ENCODE measurements around the gene STAT5B.

STAT5B gene

DNA sequence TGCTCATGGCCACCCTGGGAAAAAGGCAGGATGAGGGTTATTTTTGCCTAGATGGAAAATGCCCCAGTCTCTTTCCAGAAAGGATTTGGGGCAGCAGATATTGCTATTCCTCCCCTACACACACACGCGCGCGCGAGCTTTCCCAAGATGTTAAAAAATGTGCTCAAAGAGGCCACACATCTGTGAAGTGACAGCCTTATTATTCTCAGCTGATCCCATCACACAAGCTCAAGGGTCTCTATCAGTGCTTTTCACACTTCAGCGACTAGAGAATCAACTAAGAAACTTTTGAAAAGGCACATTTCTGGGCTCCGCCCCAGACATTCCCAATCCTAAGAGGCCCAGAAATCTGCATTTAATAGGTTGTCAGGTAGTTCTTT is 115.7 kb downstream of the STAT5B start:
- TF ChIP-seq TAF1 (IDR thresholded peaks at IDR 0.05; ENCODE audit: borderline replicate concordance, insufficient read depth, low read length) = no peak
- no peak for TF ChIP-seq POLR2AphosphoS5 (IDR thresholded peaks at IDR 0.05; ENCODE audit: low read depth, low read length)
- TF ChIP-seq, protein P1, sequence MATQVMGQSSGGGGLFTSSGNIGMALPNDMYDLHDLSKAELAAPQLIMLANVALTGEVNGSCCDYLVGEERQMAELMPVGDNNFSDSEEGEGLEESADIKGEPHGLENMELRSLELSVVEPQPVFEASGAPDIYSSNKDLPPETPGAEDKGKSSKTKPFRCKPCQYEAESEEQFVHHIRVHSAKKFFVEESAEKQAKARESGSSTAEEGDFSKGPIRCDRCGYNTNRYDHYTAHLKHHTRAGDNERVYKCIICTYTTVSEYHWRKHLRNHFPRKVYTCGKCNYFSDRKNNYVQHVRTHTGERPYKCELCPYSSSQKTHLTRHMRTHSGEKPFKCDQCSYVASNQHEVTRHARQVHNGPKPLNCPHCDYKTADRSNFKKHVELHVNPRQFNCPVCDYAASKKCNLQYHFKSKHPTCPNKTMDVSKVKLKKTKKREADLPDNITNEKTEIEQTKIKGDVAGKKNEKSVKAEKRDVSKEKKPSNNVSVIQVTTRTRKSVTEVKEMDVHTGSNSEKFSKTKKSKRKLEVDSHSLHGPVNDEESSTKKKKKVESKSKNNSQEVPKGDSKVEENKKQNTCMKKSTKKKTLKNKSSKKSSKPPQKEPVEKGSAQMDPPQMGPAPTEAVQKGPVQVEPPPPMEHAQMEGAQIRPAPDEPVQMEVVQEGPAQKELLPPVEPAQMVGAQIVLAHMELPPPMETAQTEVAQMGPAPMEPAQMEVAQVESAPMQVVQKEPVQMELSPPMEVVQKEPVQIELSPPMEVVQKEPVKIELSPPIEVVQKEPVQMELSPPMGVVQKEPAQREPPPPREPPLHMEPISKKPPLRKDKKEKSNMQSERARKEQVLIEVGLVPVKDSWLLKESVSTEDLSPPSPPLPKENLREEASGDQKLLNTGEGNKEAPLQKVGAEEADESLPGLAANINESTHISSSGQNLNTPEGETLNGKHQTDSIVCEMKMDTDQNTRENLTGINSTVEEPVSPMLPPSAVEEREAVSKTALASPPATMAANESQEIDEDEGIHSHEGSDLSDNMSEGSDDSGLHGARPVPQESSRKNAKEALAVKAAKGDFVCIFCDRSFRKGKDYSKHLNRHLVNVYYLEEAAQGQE (IDR thresholded peaks at IDR 0.05; ENCODE audit: insufficient read depth in 1 of 2, low read depth in 2 of 2, low read length in 2 of 2) = no peak
- no peak for TF ChIP-seq FOXP2 (optimal IDR thresholded peaks at IDR 0.05; ENCODE audit: borderline replicate concordance, extremely low read depth, extremely low read length, insufficient read depth)
- no peak for TF ChIP-seq SIN3A (IDR thresholded peaks at IDR 0.05; ENCODE audit: borderline replicate concordance, insufficient read depth, low read length)

DNA sequence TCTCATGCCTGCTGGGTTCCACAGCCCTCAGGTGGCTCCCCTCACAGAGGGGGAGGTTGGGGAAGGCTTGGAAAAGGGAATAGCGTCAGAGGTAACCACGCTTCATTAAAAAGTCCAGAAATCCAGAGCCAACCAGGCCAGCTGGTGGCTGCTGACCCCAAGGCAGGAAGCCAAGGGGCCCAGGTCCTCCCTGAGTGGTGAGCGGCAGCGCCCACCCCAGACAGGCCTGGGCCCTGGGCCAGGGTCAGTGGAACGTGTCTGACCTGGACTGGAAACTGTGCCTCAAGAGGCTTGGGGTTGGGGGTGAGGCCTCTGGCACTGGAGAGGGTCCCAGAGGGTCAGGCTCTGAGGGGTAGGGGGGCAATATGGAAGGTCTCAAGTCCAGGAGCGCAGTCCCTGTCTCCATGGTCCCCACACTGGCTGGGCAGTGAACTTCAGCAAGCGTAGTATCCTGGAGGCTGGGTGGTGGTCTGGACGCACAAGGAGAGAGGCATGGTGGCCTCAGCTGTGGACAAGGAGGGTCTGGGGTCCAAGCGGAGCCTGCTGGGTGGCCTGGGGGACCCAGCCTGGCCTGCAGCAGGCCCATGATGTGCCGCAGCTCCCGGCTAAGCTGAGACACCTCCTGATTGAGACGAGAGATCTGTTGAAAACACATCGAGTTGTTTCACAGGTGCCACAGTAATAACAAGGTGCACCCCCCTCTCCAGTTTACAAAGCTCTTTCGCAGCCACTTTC is 116.2 kb downstream of the STAT5B start:
- TF ChIP-seq TAF1 (IDR thresholded peaks at IDR 0.05; ENCODE audit: borderline replicate concordance, insufficient read depth, low read length) = no peak
- TF ChIP-seq, protein P1 (IDR thresholded peaks at IDR 0.05; ENCODE audit: insufficient read depth in 1 of 2, low read depth in 2 of 2, low read length in 2 of 2) = no peak
- TF ChIP-seq SIN3A (IDR thresholded peaks at IDR 0.05; ENCODE audit: borderline replicate concordance, insufficient read depth, low read length) = no peak
- no peak for TF ChIP-seq POLR2AphosphoS5 (IDR thresholded peaks at IDR 0.05; ENCODE audit: low read depth, low read length)
- TF ChIP-seq FOXP2 (optimal IDR thresholded peaks at IDR 0.05; ENCODE audit: borderline replicate concordance, extremely low read depth, extremely low read length, insufficient read depth) = no peak

DNA sequence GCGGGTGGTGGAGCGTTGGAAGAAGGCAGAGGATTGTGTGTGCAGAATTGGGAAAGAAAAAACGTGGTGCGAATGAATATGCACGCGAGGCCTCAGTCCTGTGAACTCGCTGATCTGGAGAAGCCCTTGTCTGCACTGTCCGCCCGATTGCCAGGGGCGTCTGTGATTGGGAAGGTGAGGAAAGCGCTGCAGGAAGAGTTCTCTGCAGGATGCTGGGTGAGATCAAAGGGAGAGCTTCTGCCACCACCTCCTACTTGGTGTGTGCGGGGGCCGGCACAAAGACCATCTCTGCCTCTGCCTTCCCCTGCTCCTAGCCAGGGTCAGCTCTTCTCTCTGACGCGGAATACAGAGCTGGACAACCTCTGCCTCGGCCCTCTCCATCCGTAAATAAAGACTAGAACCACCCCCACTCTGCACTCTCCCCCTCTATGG is 120.6 kb downstream of the STAT5B start:
- no peak for TF ChIP-seq TAF1 (IDR thresholded peaks at IDR 0.05; ENCODE audit: borderline replicate concordance, insufficient read depth, low read length)
- TF ChIP-seq, protein P1 (IDR thresholded peaks at IDR 0.05; ENCODE audit: insufficient read depth in 1 of 2, low read depth in 2 of 2, low read length in 2 of 2) = no peak
- TF ChIP-seq SIN3A (IDR thresholded peaks at IDR 0.05; ENCODE audit: borderline replicate concordance, insufficient read depth, low read length) = no peak
- TF ChIP-seq POLR2AphosphoS5 (IDR thresholded peaks at IDR 0.05; ENCODE audit: low read depth, low read length) = no peak
- no peak for TF ChIP-seq FOXP2 (optimal IDR thresholded peaks at IDR 0.05; ENCODE audit: borderline replicate concordance, extremely low read depth, extremely low read length, insufficient read depth)

DNA sequence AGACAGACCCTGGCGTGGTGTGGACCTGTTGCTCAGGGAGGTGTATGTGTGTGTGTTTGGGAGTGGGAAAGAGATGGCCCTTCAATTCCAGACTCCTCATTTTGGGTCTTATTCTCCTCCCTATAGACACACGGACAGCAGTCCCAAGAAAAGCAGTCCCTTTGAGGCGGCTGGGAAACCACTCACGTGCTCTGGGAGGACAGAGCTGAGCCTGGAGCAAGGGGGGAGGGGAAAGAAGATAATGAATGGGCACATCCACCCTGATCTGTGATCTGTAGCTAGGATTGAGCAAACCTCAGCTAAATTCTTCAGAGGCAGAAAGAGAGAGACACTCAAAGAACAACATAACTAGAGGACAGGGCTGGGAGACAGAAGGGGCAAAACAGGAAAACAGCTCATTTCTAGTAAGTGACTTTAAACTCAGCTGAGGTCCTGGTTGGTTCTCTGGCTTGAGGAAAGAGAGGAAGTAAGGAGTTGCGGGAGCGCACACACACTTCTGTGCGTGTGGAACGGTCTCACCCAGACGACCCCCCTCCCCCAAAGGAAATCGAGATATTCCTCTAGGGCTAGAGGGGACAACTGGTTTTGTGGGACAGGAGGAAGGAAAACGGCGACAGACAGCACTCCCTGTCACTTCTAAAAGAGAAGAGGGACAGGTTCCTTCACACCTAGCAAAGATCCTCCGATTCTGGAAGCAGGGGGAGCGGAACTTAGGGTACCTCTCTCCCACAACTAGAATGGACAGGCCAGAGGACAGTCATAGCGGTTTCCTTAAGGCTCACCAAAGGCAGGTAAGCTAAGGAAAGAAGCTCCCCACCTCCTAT is 122.1 kb downstream of the STAT5B start:
- no peak for TF ChIP-seq FOXP2 (optimal IDR thresholded peaks at IDR 0.05; ENCODE audit: borderline replicate concordance, extremely low read depth, extremely low read length, insufficient read depth)
- no peak for TF ChIP-seq TAF1 (IDR thresholded peaks at IDR 0.05; ENCODE audit: borderline replicate concordance, insufficient read depth, low read length)
- TF ChIP-seq SIN3A (IDR thresholded peaks at IDR 0.05; ENCODE audit: borderline replicate concordance, insufficient read depth, low read length) = no peak
- TF ChIP-seq, protein P1 (IDR thresholded peaks at IDR 0.05; ENCODE audit: insufficient read depth in 1 of 2, low read depth in 2 of 2, low read length in 2 of 2) = no peak
